HepG2 (cell line): Measurements from ENCODE around the gene DOCK4. TPM values are rescaled to one million over a fixed set of nuclear protein-coding genes. Genes with fewer than 3 reads are reported as not detected.
A peak's percentile ranks its signal among the peaks of the same experiment; 100 is the strongest.

ENCODE experiments used
- BCL6 ChIP-seq: IDR thresholded peaks from 2 replicates; pipeline ENCODE4 v1.6.1; 2016; ENCODE audit warnings: missing genetic modification reagents, missing compliant biosample characterization
- EP300 ChIP-seq, 3 experiments: sonication (generic) in 1 of 3; formaldehyde crosslinking in 1 of 3; IDR thresholded peaks; 2 replicates each; pipeline versions ENCODE4 v1.5.1 to v1.6.1; 2011 to 2020; ENCODE audit warnings: low read depth in 2 of 3, low read length in 2 of 3, borderline replicate concordance in 1 of 3, improper control_type of control experiment in 1 of 3, mild to moderate bottlenecking in 1 of 3, missing genetic modification reagents in 1 of 3, moderate library complexity in 1 of 3
- ETV5 ChIP-seq: IDR thresholded peaks from 2 replicates; pipeline ENCODE4 v1.6.1; 2018; ENCODE audit warnings: missing biosample characterization, missing genetic modification reagents, inconsistent platforms, borderline replicate concordance
- FOXP1 ChIP-seq, 2 experiments: fragments of 450-650 bp in 1 of 2; IDR thresholded peaks; 2 replicates each; pipeline ENCODE4 v1.6.1; 2017 to 2018; ENCODE audit warnings: antibody characterized with exemption in 1 of 2
- GTF2F1 ChIP-seq: fragments of 150-350 bp; IDR thresholded peaks from 2 replicates; pipeline ENCODE4 v1.6.1; 2014; ENCODE audit warnings: low read length
- HMGA1 ChIP-seq: sonication (generic); formaldehyde crosslinking; conservative IDR thresholded peaks from 2 replicates; pipeline ENCODE4 v1.4.0; 2020; ENCODE audit warnings: missing genetic modification reagents
- TCF7 ChIP-seq: sonication (generic); IDR thresholded peaks from 2 replicates; pipeline ENCODE4 v1.6.1; 2016; ENCODE audit warnings: antibody characterized with exemption, low read depth
- ZNF224 ChIP-seq: sonication (generic); formaldehyde crosslinking; IDR thresholded peaks from 2 replicates; pipeline ENCODE4 v1.5.0; 2020; ENCODE audit warnings: mild to moderate bottlenecking, missing genetic modification reagents
- ZNF570 ChIP-seq: sonication (generic); formaldehyde crosslinking; IDR thresholded peaks from 2 replicates; pipeline ENCODE4 v1.4.0; 2020; ENCODE audit warnings: mild to moderate bottlenecking, missing genetic modification reagents, borderline replicate concordance
- ZNF678 ChIP-seq: sonication (generic); formaldehyde crosslinking; IDR thresholded peaks from 2 replicates; pipeline ENCODE4 v1.4.0; 2020; ENCODE audit warnings: mild to moderate bottlenecking, missing genetic modification reagents
- ZSCAN20 ChIP-seq: sonication (generic); formaldehyde crosslinking; IDR thresholded peaks from 2 replicates; pipeline ENCODE4 v1.4.0; 2020; ENCODE audit warnings: missing genetic modification reagents, mild to moderate bottlenecking, borderline replicate concordance
- ZSCAN30 ChIP-seq: sonication (generic); formaldehyde crosslinking; IDR thresholded peaks from 2 replicates; pipeline ENCODE4 v1.5.0; 2020; ENCODE audit warnings: mild to moderate bottlenecking, missing genetic modification reagents
- polyA plus RNA-seq, 8 experiments: library from polyadenylated mRNA; depleted of rRNA in 3 of 8; stranded (reverse) in 7 of 8; unstranded in 1 of 8; fragments of >200 nt; fragmentation: Illumina TruSeq in 4 of 8; extraction: Trizol in 4 of 8; gene quantifications; 2 replicates each; pipeline versions ENCODE4 v1.2.1 to v1.2.3, GENCODE V29; 2011 to 2016; ENCODE audit warnings: low read depth in 4 of 8, missing spikeins in 1 of 8, mixed read lengths in 1 of 8; ENCODE audit not compliant: insufficient read depth in 1 of 8
- total RNA-seq, 5 experiments: library from RNA; depleted of rRNA; stranded (reverse); fragments of >200 nt; fragmentation: Illumina TruSeq; extraction: Trizol; gene quantifications; 2 replicates each; pipeline ENCODE4 v1.2.3, GENCODE V29; 2016; ENCODE audit warnings: low read depth in 1 of 5
- TF ChIP-seq, protein P1 (sequence below): sonication (generic); formaldehyde crosslinking; IDR thresholded peaks from 2 replicates; pipeline ENCODE4 v1.5.1; 2020; ENCODE audit warnings: mild to moderate bottlenecking, missing genetic modification reagents, borderline replicate concordance
- TF ChIP-seq, protein P2 (sequence below): sonication (generic); formaldehyde crosslinking; IDR thresholded peaks from 2 replicates; pipeline ENCODE4 v1.4.0; 2020; ENCODE audit warnings: mild to moderate bottlenecking, low read depth, missing genetic modification reagents
- TF ChIP-seq, protein P3 (sequence below): sonication (generic); IDR thresholded peaks from 2 replicates; pipeline ENCODE4 v1.6.1; 2016; ENCODE audit warnings: low read depth, borderline replicate concordance
- TF ChIP-seq, protein P4 (sequence below): sonication (generic); formaldehyde crosslinking; IDR thresholded peaks from 2 replicates; pipeline ENCODE4 v1.4.0; 2020; ENCODE audit warnings: mild to moderate bottlenecking, missing genetic modification reagents
- TF ChIP-seq, protein P5 (sequence below): sonication (generic); formaldehyde crosslinking; IDR thresholded peaks from 2 replicates; pipeline ENCODE4 v1.5.1; 2020; ENCODE audit warnings: mild to moderate bottlenecking, missing genetic modification reagents, moderate library complexity
- TF ChIP-seq, protein P6 (sequence below): sonication (generic); formaldehyde crosslinking; conservative IDR thresholded peaks from 2 replicates; pipeline ENCODE4 v1.4.0; 2020; ENCODE audit warnings: mild to moderate bottlenecking, missing genetic modification reagents, moderate library complexity

Gene DOCK4
- total and polyA plus RNA-seq, 2 of the 13 experiments (the other 11 are each of a cell fraction or from before 2014, with no cell fraction given) = 13.5 to 17.4 TPM

DNA sequence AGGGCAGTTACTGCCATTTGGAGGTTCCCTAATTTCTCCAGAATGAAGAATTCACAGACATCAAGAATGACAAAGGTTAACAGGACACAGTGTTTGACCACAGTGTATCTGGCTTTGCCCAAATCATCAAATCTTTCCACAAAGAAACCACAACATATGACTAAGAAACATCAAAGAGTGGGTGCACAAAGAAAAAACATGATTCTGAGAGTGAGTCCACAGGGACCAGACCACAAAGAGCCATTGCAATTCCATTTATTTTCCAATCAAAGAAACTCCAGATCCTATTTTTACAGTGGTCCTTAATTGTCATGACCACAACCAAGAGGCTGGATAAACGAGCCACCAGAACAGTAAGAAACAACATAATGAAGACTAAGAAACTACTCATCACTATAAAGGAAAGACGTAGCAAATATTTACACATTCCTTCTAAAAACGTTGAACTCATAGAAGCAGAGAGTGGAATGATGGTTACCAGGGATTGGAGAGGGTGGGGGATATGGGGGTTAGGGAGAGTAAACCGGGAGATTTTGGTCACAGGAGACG, 286.5 kb downstream of the DOCK4 start (continued):
- TF ChIP-seq EP300 (IDR thresholded peaks at IDR 0.05; ENCODE audit: low read depth in 2 of 2, low read length in 2 of 2) (peak in 1 of 2 experiments; percentile 85; a peak in 2 of 4 replicates), EP300 (CRISPR knock-in tag; IDR thresholded peaks at IDR 0.05; ENCODE audit: borderline replicate concordance) (no peak), ZNF678 (CRISPR knock-in tag) (no peak), ZNF570 (CRISPR knock-in tag) (no peak), FOXP1 (IDR thresholded peaks at IDR 0.05) (no peak), FOXP1 (CRISPR knock-in tag; IDR thresholded peaks at IDR 0.05) (0 out of 2 replicates have a peak, but pooled peaks have one; percentile 27), HMGA1 (no peak), BCL6 (CRISPR knock-in tag) (peak; percentile 19; the same call in 1 of the 2 replicates), ZSCAN20 (CRISPR knock-in tag) (no peak), ZNF224 (CRISPR knock-in tag) (no peak), ZSCAN30 (CRISPR knock-in tag) (no peak), ETV5 (peak; percentile 16; the same call in 1 of the 2 replicates), TCF7 (peak; percentile 85), GTF2F1 (no peak)
- TF ChIP-seq, protein P1, sequence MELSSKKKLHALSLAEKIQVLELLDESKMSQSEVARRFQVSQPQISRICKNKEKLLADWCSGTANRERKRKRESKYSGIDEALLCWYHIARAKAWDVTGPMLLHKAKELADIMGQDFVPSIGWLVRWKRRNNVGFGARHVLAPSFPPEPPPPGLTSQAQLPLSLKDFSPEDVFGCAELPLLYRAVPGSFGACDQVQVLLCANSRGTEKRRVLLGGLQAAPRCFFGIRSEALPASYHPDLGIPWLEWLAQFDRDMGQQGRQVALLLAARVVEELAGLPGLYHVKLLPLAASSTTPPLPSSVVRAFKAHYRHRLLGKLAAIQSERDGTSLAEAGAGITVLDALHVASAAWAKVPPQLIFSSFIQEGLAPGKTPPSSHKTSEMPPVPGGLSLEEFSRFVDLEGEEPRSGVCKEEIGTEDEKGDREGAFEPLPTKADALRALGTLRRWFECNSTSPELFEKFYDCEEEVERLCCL (CRISPR knock-in tag) = no peak
- TF ChIP-seq, protein P2, sequence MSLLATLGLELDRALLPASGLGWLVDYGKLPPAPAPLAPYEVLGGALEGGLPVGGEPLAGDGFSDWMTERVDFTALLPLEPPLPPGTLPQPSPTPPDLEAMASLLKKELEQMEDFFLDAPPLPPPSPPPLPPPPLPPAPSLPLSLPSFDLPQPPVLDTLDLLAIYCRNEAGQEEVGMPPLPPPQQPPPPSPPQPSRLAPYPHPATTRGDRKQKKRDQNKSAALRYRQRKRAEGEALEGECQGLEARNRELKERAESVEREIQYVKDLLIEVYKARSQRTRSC (CRISPR knock-in tag) = no peak
- TF ChIP-seq, protein P3, sequence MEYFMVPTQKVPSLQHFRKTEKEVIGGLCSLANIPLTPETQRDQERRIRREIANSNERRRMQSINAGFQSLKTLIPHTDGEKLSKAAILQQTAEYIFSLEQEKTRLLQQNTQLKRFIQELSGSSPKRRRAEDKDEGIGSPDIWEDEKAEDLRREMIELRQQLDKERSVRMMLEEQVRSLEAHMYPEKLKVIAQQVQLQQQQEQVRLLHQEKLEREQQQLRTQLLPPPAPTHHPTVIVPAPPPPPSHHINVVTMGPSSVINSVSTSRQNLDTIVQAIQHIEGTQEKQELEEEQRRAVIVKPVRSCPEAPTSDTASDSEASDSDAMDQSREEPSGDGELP = peak; percentile 55; the same call in 1 of the 2 replicates
- TF ChIP-seq, protein P4, sequence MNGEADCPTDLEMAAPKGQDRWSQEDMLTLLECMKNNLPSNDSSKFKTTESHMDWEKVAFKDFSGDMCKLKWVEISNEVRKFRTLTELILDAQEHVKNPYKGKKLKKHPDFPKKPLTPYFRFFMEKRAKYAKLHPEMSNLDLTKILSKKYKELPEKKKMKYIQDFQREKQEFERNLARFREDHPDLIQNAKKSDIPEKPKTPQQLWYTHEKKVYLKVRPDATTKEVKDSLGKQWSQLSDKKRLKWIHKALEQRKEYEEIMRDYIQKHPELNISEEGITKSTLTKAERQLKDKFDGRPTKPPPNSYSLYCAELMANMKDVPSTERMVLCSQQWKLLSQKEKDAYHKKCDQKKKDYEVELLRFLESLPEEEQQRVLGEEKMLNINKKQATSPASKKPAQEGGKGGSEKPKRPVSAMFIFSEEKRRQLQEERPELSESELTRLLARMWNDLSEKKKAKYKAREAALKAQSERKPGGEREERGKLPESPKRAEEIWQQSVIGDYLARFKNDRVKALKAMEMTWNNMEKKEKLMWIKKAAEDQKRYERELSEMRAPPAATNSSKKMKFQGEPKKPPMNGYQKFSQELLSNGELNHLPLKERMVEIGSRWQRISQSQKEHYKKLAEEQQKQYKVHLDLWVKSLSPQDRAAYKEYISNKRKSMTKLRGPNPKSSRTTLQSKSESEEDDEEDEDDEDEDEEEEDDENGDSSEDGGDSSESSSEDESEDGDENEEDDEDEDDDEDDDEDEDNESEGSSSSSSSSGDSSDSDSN = no peak
- TF ChIP-seq, protein P5, sequence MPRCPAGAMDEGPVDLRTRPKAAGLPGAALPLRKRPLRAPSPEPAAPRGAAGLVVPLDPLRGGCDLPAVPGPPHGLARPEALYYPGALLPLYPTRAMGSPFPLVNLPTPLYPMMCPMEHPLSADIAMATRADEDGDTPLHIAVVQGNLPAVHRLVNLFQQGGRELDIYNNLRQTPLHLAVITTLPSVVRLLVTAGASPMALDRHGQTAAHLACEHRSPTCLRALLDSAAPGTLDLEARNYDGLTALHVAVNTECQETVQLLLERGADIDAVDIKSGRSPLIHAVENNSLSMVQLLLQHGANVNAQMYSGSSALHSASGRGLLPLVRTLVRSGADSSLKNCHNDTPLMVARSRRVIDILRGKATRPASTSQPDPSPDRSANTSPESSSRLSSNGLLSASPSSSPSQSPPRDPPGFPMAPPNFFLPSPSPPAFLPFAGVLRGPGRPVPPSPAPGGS (CRISPR knock-in tag) = no peak
- TF ChIP-seq, protein P6, sequence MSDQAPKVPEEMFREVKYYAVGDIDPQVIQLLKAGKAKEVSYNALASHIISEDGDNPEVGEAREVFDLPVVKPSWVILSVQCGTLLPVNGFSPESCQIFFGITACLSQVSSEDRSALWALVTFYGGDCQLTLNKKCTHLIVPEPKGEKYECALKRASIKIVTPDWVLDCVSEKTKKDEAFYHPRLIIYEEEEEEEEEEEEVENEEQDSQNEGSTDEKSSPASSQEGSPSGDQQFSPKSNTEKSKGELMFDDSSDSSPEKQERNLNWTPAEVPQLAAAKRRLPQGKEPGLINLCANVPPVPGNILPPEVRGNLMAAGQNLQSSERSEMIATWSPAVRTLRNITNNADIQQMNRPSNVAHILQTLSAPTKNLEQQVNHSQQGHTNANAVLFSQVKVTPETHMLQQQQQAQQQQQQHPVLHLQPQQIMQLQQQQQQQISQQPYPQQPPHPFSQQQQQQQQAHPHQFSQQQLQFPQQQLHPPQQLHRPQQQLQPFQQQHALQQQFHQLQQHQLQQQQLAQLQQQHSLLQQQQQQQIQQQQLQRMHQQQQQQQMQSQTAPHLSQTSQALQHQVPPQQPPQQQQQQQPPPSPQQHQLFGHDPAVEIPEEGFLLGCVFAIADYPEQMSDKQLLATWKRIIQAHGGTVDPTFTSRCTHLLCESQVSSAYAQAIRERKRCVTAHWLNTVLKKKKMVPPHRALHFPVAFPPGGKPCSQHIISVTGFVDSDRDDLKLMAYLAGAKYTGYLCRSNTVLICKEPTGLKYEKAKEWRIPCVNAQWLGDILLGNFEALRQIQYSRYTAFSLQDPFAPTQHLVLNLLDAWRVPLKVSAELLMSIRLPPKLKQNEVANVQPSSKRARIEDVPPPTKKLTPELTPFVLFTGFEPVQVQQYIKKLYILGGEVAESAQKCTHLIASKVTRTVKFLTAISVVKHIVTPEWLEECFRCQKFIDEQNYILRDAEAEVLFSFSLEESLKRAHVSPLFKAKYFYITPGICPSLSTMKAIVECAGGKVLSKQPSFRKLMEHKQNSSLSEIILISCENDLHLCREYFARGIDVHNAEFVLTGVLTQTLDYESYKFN (CRISPR knock-in tag) = peak; percentile 32
